HG03575 (cell line): ENCODE measurements around the gene OR52B6.
A peak's percentile ranks its signal among the peaks of the same experiment; 100 is the strongest.
"Not testable (repeated sequence)": the region's sequence is repeated elsewhere in the genome, so short reads cannot be mapped to it uniquely, and the experiment has no call there.

Experiments
- ATAC-seq: cut with Tn5 transposase; IDR thresholded peaks from one replicate; pipeline ENCODE4 v1.9.1; 2021; ENCODE audit not compliant: unreplicated experiment, insufficient number of reproducible peaks, low FRiP score; ENCODE audit errors: extremely low read depth

OR52B6 gene

DNA sequence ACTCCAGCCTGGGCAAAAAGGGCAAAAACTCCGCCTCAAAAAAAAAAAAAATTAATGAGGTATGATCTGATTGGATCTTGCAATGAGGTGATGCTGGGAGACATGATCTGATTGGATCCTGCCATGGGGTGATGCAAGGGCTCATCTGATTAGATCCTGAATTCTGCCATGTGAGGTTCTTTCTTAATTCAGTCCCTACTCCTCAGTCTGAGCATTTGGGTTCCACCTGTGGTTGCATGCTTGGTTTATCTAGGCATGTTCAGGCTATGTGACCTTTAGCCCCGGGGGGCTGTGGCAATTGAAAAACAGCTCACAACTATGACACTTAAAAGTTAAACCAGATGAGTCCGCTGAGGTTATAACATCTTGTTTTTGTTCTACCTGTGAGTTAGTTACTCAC is 10.9 kb downstream of the OR52B6 start:
- ATAC-seq = no peak

DNA sequence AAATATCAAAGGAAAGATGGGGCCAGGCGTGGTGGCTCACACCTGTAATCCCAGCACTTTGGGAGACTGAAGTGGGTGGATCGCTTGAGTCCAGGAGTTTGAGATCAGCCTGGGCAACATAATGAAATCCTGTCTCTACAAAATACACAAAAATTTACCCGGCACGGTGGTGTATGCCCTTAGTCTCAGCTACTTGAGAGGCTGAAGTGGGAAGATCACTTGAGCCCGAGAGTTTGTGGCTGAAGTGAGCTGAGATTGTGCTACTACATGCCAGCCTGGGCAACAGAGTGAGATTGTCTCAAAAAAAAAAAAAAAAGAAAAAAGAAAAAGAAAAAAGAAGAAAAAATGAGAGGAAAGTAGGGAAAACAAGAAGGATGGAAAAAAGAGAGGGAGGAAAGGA is 11.9 kb downstream of the OR52B6 start:
- ATAC-seq = no peak

DNA sequence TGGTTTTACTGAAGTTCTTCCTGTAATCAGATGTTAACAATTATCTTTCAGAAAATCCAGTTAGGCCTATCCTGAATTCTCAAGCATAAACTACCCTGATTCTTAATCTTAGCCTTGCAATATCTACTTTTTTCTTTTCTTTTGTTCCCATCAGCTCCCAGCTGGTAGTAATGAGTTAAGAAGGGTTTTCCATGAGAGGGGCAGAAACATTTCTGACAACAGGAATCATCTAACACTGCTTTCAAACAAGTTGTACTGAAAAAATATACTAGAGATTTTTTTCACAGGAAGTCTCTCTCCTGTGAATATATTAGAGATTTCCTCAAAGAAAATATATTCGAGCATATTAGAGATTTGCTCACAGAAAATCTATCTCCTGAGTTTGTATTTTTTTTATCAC is 12.5 kb downstream of the OR52B6 start:
- no peak for ATAC-seq

DNA sequence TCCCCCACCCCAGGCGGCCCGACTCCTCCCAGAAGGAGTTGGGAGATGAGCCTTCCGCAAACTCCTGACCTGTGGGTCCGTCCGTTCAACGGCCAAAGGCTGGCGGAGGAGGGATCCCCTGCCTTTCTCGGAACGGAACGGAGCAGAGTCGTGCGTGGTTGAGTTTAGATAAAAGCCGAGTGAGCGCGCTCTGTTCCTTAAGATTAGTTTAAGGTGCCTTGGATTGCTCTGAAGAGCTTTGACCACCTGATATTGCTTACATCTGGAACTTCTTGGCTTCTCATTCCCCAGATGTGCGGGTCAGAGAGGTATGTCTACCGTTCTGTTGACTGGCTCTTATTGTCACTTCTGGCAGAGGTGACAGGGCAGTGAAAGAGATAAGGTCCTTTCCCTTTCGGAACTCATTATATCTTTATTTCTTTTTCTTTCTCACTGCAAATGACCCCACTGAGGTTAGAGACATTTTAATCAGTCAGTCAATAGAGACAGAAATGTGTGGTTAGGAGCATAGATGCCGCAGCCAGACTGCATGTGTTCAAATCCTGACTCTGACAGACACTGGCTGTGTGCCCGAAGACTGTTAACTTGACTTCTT is 16.0 kb downstream of the OR52B6 start, which contains the start of gene TRIM6:
Gene TRIM6, plus strand, starts transcription at position 31 of the 595 bp plus-strand sequence. Its CDS starts 261 bp downstream, at position 292.
- no peak for ATAC-seq

DNA sequence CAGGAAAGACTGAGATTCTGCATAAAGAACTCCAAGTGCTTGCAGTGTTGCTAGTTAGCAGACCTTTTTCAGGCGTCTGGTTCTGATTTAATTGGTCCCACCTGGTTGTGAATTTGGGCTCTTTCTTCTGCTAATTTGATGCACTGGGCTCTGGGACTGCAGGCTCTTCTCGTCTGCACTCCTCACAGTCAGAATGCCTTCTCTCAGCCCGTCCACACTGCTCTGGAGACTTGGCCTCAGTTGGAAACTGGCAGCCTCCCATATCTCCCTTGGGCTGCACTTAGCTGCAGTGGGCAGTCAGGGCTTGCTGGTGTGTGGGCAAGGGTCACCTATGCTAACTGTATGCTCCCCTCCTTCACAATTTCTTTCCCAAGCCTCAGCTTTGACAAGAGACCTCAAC is 17.3 kb downstream of the OR52B6 start:
- no peak for ATAC-seq

DNA sequence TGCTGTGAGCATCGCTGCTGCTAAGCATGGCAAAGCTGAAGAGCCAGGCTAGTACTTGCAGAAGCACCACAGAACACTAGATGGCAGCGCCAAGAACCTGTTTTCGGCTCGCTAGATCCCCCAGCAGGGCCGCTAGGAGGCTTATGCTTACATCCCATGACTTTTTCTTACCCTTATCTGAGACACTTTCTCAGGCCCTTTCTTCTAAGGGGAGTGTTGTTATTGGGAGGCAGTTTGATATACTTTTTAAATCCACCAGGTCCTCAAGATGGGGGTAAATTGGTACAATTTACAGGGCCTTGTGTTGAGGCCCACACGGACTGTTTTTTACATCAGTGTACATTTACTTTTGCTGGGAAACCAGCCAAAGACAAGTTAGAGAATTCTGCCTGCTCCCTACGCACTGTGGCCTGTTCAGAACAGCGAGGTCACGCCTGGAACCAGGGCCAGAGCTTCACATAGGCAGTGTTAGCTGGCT is 19.7 kb downstream of the OR52B6 start:
- peak; percentile 86 for ATAC-seq

DNA sequence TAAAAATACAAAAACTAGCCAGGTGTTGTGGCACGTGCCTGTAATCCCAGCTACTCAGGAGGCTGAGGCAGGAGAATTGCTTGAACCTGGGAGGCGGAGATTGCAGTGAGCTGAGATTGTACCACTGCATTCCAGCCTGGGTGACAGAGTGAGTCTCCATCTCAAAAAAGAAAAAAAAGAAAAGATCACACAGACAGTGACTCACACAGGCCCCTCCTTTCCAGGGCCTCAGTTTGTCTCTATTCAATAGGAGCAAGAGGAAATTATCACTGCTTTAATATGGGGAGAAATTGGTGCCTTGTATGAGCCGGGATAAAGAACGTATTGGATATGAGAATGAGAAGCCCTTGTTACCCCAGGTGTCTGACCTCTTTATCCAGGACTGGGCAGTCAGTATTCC is 22.1 kb downstream of the OR52B6 start:
- ATAC-seq = not testable (repeated sequence)

DNA sequence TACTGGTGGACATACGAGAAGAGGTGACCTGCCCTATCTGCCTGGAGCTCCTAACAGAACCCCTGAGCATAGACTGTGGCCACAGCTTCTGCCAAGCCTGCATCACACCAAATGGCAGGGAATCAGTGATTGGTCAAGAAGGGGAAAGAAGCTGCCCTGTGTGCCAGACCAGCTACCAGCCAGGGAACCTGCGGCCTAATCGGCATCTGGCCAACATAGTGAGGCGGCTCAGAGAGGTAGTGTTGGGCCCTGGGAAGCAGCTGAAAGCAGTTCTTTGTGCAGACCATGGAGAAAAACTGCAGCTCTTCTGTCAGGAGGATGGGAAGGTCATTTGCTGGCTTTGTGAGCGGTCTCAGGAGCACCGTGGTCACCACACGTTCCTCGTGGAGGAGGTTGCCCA is 22.6 kb downstream of the OR52B6 start:
- ATAC-seq = no peak

DNA sequence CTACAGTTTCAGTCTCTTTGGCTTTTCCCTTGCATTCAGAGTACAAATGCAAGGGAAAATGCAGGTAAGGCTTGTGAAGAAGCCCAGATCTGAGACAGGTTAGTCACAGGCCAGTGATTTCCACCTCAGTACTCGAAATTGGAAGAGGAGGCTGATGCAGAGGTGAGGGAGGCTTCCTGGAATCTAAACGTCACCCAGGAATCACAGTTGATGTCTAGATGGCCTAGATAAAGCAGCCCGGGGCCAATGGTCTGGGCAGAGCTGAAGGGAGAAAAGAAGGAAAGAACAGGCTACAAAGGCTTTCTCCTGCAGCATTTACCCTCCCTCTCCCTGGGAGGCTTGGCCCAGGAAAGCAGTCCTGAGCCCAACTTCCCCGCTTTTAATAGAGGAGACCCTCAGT is 24.2 kb downstream of the OR52B6 start:
- no peak for ATAC-seq

DNA sequence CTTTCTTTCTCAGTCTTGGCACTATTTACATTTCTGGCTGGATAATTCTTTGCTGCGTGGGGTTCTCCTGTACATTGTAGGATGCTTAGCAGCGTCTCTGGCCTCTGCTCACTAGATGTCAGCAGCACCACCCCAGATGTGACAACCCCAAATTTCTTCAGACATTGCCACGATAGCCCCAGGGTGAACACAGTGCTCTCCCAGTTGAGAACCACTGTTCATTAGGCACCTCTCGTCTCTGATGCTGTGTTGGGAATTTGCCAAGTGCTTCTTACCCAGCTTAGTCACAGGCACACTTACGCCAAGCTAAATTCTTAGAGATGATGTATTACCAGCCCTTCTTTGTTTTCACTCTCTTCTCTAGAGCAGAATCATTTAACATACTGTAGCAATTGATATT is 25.2 kb downstream of the OR52B6 start:
- no peak for ATAC-seq

DNA sequence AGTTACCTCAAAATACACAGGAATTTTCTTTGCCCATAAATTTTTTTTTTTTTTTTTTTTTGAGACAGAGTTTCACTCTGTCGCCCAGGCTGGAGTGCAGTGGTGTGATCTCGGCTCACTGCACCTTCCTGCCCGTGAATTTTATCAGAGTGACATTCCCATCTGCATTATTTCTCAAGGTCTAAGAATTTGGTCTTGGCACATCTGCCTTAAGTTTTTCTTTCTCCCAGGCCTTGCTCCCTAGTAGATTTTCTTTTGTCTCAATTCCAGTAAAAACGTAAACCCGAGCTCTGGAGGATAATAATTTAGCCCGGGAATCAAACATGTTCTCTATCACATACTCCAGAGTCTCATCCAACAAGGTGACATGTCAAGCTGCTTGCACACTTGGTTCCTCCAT is 28.1 kb downstream of the OR52B6 start:
- ATAC-seq = no peak

DNA sequence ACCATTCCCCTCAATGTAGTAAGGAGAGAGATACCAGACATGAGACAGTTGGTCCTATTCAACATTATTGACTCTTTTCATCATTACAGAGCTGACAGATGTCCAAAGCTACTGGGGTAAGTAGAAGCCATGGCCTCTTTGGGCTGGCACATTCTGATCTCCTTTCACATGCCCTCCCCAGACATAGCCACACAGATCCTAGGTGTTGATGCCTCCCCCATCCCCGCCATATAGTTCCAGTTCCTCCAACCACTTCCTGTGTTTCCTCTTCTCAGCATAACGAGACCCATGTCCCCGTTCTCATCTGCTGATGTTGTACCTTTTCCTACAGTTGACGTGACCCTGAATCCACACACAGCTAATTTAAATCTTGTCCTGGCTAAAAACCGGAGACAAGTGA is 29.8 kb downstream of the OR52B6 start:
- ATAC-seq = no peak

DNA sequence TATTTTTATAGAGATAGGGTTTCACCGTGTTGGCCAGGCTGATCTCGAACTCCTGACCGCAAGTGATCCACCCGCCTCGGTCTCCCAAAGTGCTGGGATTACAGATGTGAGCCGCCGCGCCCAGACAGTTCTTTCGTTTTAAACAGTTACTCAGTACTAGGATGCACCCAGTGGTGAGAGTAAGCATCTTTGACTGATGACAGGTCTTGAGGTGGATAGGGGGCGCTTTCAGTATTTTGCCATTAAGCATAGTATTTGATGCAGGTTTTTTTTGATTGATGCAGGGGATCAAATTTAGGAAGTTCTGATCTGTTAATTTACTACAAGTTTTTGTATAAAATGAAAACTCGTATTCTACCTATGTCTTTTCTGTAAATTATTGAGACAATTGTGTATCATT is 30.9 kb downstream of the OR52B6 start:
- ATAC-seq = no peak

DNA sequence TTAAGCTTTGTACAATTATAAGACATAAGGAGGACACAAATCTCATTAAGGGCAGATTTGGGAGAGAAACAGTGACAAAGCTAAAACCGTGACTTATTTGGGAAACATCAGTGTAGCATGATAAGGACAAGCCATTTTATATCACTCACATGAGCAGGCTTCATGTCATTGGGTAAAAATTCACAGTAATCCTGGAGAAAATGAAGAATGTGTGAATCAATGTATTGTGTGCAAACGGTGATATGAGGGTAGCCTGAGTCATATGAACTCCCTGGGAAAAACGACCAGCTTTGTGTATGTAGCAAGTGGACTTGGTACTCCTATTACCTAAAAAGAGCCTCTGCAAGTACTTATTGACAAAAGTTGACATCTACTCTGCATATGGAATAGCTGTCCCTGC is 38.1 kb downstream of the OR52B6 start:
- ATAC-seq = no peak

DNA sequence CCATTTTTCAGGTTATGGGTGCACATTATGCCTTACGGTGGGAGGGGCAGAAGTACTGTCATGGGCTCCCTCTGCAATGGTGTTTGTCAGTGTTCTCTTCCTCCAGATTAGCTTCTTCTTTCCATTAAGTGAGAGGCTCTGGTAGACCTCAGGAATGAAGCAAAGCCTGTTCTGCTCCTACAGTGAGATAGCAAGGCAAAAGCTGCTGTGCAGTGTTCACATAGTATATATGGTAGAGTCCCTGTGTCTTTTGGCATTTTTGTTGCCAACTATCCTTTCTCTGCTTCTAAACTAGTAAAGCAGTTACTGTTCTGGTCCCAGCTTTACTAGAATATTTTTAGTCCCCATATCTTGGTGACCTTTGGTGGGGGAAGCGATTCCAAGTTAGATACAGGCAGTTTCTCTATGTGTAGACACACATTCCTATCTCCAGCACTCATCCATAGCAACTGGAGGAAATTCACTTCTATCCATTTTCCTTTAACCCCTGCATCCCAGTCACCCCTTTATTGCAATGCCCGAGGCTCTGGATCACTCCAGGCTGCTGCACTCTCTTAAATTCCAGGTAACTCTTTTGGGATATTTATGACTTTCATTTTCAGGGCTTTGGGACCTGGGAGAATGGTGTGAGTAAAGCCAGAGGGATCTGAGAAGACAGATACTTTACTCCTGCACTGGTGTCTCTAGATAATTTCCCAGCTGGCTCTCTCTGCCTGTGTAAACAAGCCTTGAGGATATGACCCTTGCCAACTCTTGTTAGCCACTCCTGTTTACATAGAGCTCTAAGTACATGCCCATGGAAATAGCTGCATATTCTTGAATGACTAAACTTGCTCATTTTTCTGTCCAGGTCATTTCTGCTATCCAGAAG is 40.2 kb downstream of the OR52B6 start:
- no peak for ATAC-seq

DNA sequence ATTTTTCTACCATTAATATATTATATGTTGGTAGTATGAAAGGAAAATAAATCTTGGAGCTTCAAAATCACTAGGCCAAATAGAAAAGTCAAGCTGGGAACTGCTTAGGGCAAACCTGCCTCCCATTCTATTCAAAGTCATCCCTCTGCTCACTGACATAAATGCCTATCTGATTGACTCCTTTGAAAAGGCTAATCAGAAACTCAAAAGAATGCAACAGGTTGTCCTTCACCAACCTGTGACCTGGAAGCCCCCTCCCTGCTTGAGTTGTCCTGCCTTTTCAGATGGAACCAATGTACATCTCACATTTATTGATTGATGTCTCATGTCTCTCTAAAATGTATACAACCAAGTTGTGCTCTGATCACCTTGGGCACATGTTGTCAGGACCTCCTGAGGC is 40.9 kb downstream of the OR52B6 start:
- no peak for ATAC-seq

DNA sequence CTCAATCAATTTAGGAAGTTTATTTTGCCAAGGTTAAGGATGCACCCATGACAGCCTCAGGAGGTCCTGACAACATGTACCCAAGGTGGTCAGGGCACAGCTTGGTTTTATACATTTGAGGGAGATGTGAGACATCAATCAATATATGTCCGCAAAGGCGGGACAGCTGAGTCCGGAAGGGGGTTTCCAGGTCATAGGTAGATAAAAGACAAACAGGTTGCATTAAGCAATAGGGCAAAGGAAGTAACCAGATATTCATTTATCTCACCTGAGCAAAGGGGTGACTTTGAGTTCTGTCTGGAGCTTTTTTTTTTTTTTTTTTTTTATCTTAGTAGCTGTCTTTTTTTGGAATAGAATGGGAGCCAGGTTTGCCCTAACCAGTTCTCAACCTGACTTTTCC is 42.1 kb downstream of the OR52B6 start:
- ATAC-seq = no peak

DNA sequence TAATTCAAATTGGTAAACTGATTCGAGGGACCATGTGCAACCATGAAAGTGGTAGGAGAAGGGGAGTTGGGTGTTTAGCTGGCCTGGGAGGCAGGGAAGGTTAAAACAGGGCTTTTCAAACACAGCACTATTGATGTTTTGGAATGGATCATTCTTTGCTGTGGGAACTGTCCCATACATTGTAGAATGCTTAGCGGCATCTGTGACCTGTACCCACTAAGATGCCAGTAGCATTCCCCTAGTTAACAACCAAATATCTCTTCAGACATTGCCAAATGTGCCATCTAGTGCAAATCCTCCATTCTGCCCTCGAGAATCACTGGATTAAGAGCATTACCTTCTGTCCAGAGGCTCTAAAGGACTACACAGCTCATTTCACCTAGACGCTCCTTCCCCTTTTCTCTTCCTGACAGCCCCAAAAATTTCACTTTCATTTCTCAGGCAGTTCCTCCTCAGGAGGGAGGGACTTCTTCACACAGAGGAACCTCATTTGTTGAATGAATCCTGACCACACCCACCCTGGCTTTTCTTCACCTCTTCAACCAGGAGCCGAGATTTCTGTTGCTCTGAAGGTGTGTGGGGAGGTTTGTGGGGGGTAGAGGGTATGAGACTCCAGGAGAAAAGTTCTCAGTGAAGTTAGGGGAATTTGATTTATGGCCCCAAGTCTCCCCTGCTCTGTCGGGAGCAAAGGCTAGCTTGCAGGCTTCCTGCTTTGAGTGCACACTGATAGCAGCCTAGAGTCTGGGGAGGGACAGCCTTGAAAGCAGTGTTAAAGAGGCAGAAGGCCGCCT is 44.0 kb downstream of the OR52B6 start, which contains the start of gene TRIM34:
Gene TRIM34, plus strand, starts transcription at position 513 of the 791 bp plus-strand sequence. CDS start 7,331 bp downstream, outside the sequence.
- peak; percentile 97 for ATAC-seq

DNA sequence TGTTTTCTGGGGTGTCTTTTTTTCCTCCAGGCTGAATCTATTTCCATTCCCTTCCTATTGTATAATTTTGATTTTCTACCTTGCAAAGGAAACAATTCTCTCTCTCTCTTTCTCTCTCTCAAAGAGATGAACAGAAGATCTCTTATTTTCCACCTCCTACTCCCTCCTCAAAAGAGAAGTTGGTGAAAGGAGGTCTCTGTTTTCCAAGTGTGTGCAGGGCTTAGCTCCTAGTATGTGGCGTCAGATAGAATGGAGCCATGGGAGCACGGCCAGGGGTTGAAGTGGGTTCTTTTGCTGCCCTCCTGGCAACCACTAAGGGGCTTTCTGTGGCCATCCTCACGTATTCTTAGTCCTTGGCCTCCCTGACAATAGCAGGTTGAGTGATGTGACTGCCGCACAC is 44.6 kb downstream of the OR52B6 start:
- no peak for ATAC-seq

DNA sequence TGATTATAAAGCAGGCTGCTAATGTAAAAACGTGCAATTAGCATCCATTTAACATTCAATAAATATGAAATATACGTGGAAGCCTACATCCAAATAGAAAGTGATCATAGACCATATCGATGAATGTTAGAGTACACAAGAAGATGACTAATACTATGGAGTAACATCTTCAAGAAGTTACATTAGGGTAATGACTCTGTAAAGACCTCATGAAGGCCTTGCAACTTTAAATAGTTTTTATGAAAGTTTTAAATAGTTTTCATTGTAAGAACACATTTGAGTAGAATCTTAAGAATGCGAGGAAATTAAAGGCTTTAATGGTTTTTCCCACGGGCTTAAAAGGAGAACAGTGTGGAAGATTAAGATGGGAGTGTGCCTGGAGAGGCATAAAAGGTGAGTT is 45.5 kb downstream of the OR52B6 start:
- ATAC-seq = no peak
